ENCODE data around the gene JAM2.
"Not testable (repeated sequence)": the region's sequence is repeated elsewhere in the genome, so short reads cannot be mapped to it uniquely, and the experiment has no call there.

The JAM2 gene

GRCh38 chr21:25646474-25646873 is 7.4 kb downstream of the JAM2 start:
- DNase-seq (ENCODE audit: low spot score), result no peak

GRCh38 chr21:25647647-25648046 is 8.6 kb downstream of the JAM2 start:
- no peak for DNase-seq (ENCODE audit: low spot score)

- no peak for DNase-seq (ENCODE audit: low spot score)
Measured at GRCh38 chr21:25649146-25649545, 10.1 kb downstream of the JAM2 start.

GRCh38 chr21:25656412-25656811 is 17.4 kb downstream of the JAM2 start:
- no peak for DNase-seq (ENCODE audit: low spot score)

- no peak for DNase-seq (ENCODE audit: low spot score)
Measured at GRCh38 chr21:25657140-25657539, 18.1 kb downstream of the JAM2 start.

GRCh38 chr21:25658427-25659035 is 19.5 kb downstream of the JAM2 start:
- DNase-seq (ENCODE audit: low spot score), result no peak

GRCh38 chr21:25660233-25660632 is 21.2 kb downstream of the JAM2 start:
- DNase-seq (ENCODE audit: low spot score), result no peak

GRCh38 chr21:25664491-25664931 is 25.5 kb downstream of the JAM2 start:
- no peak for DNase-seq (ENCODE audit: low spot score)

GRCh38 chr21:25670726-25671125 is 31.7 kb downstream of the JAM2 start:
- no peak for DNase-seq (ENCODE audit: low spot score)

- DNase-seq (ENCODE audit: low spot score), result no peak
Measured at GRCh38 chr21:25676451-25676850, 37.4 kb downstream of the JAM2 start.

GRCh38 chr21:25682382-25682781 is 43.3 kb downstream of the JAM2 start:
- no peak for DNase-seq (ENCODE audit: low spot score)

- no peak for DNase-seq (ENCODE audit: low spot score)
Measured at GRCh38 chr21:25687787-25688186, 48.7 kb downstream of the JAM2 start.

- DNase-seq (ENCODE audit: low spot score), result no peak
Measured at GRCh38 chr21:25688275-25689155, 49.5 kb downstream of the JAM2 start.

- no peak for DNase-seq (ENCODE audit: low spot score)
Measured at GRCh38 chr21:25689226-25689625, 50.2 kb downstream of the JAM2 start.

- no peak for DNase-seq (ENCODE audit: low spot score)
Measured at GRCh38 chr21:25691976-25692375, 52.9 kb downstream of the JAM2 start.

GRCh38 chr21:25695461-25695860 is 56.4 kb downstream of the JAM2 start:
- not testable (repeated sequence) for DNase-seq (ENCODE audit: low spot score)

- no peak for DNase-seq (ENCODE audit: low spot score)
Measured at GRCh38 chr21:25700741-25701140, 61.7 kb downstream of the JAM2 start.

GRCh38 chr21:25701529-25701928 is 62.5 kb downstream of the JAM2 start:
- no peak for DNase-seq (ENCODE audit: low spot score)

- DNase-seq (ENCODE audit: low spot score), result no peak
Measured at GRCh38 chr21:25708467-25709065, 69.5 kb downstream of the JAM2 start.

- DNase-seq (ENCODE audit: low spot score), result no peak
Measured at GRCh38 chr21:25709684-25710265, 70.7 kb downstream of the JAM2 start.

GRCh38 chr21:25710550-25710949 is 71.5 kb downstream of the JAM2 start:
- no peak for DNase-seq (ENCODE audit: low spot score)

- not testable (repeated sequence) for DNase-seq (ENCODE audit: low spot score)
Measured at GRCh38 chr21:25714066-25714465, 75.0 kb downstream of the JAM2 start.
